ENCODE measurements around the gene DDX53.

The DDX53 gene

GRCh38 chrX:23046443-23046842, 46.7 kb downstream of the DDX53 start:
- no peak for TF ChIP-seq CTCF (conservative IDR thresholded peaks at IDR 0.05; ENCODE audit: control insufficient read depth, insufficient read depth, low read depth, low read length)
- no peak for DNase-seq (ENCODE audit: low read depth)
- H3K4me3 ChIP-seq (ENCODE audit: control insufficient read depth, low read depth, low read length): no peak overlapping the region

DNA sequence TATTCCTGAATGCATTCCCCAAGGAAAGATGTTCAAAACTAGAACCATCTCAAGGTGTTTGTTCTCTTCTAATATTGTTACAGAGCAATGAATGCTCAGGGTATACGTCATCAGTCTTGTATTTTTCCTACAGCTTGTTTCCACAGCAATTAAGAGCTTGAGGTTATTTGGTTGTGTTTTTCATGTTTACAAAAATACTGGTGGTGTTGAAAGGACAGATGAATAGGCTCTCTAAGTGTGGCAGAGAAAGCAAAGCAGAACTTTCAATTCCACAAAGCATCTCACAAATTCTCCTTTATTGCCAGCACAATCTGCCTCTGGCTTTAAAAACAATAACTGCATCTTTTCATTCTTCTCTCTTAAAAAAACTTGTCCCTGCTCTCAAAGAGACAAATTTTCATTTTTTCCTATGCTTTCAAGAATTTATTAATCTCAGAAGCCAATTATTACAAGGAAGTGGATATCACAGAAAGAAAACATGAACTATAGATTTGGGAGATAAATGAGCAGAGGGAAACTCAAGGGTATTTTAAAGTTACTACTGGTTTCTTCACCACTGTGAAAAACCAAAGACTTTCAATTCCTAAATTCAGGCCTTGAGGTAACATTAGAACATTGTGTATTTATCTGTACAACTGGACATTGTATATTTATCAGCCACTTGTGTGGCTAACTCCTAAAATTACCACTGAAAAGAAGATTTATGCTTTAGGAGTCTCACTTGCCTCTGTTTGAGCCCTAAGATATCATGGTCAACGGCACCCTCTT, 49.2 kb downstream of the DDX53 start:
- H3K4me3 ChIP-seq (ENCODE audit: control insufficient read depth, low read depth, low read length): no peak overlapping the region
- TF ChIP-seq CTCF (conservative IDR thresholded peaks at IDR 0.05; ENCODE audit: control insufficient read depth, insufficient read depth, low read depth, low read length): no peak
- no peak for DNase-seq (ENCODE audit: low read depth)

GRCh38 chrX:23052324-23052723, 52.6 kb downstream of the DDX53 start:
- no peak for DNase-seq (ENCODE audit: low read depth)
- TF ChIP-seq CTCF (conservative IDR thresholded peaks at IDR 0.05; ENCODE audit: control insufficient read depth, insufficient read depth, low read depth, low read length): no peak
- no peak overlapping the region for H3K4me3 ChIP-seq (ENCODE audit: control insufficient read depth, low read depth, low read length)

All from fibroblast of mammary gland (primary cell).